Kidney epithelial cell (primary cell): Measurements from ENCODE around the gene STX8. TPM values are rescaled to one million over a fixed set of nuclear protein-coding genes. Genes with fewer than 3 reads are reported as not detected.

Source experiments
- DNase-seq: peaks from one replicate; pipeline ENCODE4 v3.0.0-alpha.2; 2010; ENCODE audit warnings: low read depth
- H3K27me3 ChIP-seq: 2 replicates; pipeline ENCODE4 v1.6.0; 2011; ENCODE audit warnings: low read length; ENCODE audit not compliant: control insufficient read depth, insufficient read depth
- H3K36me3 ChIP-seq: 2 replicates; pipeline ENCODE4 v1.5.1; 2011; ENCODE audit warnings: low read length; ENCODE audit not compliant: control insufficient read depth, insufficient read depth
- H3K4me3 ChIP-seq: 2 replicates; pipeline ENCODE4 v1.5.1; 2011; ENCODE audit warnings: low read depth, mild to moderate bottlenecking, control low read depth, low read length
- total RNA-seq: library from RNA; depleted of rRNA; stranded (reverse); fragments of >200 nt; gene quantifications from 2 replicates; pipeline ENCODE4 v1.2.3, GENCODE V29; 2015
- TF ChIP-seq, protein P1 (sequence below): IDR thresholded peaks from 2 replicates; pipeline ENCODE4 v1.5.1; 2011; ENCODE audit warnings: mild to moderate bottlenecking, moderate library complexity, low read length, control low read depth, inconsistent platforms; ENCODE audit not compliant: insufficient read depth, poor library complexity, severe bottlenecking

The STX8 gene
- total RNA-seq, 1 donor from 2014 or later, result 76.3 TPM

DNA sequence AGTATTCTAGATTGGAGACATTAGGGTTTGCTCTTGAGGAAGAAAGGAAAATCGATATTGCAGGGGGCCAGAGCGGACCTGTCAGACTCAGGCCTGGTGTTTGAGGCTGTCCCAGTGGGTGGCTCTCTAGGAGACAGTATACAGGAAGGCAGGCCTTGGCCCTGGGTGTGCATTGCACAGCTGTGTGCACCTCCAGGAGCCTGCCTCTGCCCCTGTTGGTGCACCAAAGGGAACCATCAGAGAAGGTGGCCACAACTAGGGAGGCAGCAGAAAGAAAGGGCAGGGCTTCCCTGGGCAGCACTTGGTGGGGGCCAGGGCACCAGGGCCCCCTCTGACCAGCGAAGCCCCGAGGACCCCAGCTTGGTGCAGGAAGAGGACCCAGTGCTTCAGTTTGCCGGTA lies 366.3 kb downstream of the STX8 start:
- TF ChIP-seq, protein P1, sequence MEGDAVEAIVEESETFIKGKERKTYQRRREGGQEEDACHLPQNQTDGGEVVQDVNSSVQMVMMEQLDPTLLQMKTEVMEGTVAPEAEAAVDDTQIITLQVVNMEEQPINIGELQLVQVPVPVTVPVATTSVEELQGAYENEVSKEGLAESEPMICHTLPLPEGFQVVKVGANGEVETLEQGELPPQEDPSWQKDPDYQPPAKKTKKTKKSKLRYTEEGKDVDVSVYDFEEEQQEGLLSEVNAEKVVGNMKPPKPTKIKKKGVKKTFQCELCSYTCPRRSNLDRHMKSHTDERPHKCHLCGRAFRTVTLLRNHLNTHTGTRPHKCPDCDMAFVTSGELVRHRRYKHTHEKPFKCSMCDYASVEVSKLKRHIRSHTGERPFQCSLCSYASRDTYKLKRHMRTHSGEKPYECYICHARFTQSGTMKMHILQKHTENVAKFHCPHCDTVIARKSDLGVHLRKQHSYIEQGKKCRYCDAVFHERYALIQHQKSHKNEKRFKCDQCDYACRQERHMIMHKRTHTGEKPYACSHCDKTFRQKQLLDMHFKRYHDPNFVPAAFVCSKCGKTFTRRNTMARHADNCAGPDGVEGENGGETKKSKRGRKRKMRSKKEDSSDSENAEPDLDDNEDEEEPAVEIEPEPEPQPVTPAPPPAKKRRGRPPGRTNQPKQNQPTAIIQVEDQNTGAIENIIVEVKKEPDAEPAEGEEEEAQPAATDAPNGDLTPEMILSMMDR, result no peak
- H3K27me3 ChIP-seq, result peaks cover 7% of the 10 kb centered on the region
- H3K36me3 ChIP-seq, result no peaks in the 10 kb centered on the region
- no peak overlapping the region for H3K4me3 ChIP-seq
- DNase-seq, result no peak

DNA sequence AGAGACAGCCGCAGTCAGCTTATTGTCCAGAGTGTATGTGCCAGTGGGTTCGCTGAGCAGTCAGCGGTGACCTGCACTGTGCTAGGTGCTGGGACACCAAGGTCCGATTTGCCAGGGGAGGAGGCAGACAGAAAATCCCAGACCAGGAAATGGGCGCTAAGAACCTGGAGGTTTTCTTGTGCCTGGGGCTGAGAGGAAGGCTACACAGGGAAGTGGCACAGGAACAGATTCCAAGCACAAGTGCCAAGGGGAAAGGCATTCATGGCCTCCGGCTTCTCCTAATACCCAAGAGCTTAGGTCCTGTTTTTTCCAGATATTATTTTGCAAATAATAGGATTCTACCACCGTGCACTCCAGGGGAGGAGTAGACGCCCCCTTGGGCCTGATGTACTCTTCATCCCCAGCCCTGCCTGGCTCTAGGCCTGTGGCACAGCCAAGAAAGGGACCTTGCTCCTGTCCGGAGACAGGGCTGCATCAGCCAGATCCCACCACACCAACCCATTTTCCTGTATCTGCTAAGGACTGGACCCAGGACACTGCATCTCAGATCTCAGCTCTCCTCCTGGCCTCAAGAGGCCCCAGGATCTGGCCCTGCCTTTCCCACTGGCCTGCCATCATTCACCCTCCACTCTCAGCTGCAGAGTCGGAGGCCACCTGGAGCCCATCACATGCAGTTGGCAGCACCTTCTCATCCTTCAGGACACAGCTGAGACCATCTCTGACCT lies 367.1 kb downstream of the STX8 start:
- no peak overlapping the region for H3K4me3 ChIP-seq
- H3K27me3 ChIP-seq, result peaks cover 7% of the 10 kb centered on the region
- H3K36me3 ChIP-seq, result no peaks in the 10 kb centered on the region
- DNase-seq, result no peak
- TF ChIP-seq, protein P1, result no peak

DNA sequence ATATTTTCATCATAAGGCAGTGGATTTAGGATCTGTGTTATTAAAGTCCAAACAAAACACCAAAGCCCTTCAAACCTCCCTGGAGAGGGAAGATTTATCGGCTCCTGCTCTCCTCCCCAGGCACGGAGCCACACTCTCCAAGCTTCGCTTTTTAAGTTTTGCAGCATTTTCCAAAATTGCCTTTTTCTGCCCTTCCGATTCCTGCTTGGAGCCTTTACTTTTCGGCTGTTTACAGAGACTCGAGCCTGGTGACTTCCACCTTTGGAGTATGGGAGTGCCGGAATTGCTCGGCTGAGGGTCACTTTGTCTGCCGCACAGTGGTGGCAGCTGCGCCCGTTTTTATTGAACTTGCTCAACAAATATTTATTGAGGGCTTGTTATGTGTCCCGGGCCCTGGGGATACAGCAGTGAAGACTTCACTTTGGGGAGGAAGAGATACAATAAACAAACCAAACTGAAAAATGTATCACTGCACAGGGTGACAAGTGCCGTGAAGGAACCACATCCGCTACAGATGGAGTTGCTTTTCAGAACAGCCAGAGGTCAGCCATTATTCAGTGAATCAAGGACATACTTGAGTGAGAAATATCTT lies 368.8 kb downstream of the STX8 start:
- peaks cover 7% of the 10 kb centered on the region for H3K27me3 ChIP-seq
- no peak overlapping the region for H3K4me3 ChIP-seq
- TF ChIP-seq, protein P1, result no peak
- H3K36me3 ChIP-seq, result no peaks in the 10 kb centered on the region
- no peak for DNase-seq

DNA sequence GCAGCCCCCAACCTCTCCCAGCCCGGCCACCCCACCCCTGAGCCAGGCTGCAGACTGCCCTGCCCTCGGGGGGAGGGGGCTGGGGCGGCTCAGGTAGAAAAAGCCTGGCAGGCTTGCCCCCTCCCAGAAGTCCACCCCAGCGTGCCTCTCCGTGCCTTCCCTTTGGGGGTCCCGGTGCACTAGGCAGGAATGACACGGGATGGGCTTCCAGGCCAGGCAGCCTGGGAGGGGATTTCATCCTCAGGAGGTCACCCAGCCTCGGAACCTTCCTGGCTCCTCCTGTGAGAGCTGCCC lies 369.3 kb downstream of the STX8 start:
- no peaks in the 10 kb centered on the region for H3K36me3 ChIP-seq
- TF ChIP-seq, protein P1, result no peak
- H3K27me3 ChIP-seq, result peaks cover 7% of the 10 kb centered on the region
- DNase-seq, result no peak
- H3K4me3 ChIP-seq, result no peak overlapping the region

DNA sequence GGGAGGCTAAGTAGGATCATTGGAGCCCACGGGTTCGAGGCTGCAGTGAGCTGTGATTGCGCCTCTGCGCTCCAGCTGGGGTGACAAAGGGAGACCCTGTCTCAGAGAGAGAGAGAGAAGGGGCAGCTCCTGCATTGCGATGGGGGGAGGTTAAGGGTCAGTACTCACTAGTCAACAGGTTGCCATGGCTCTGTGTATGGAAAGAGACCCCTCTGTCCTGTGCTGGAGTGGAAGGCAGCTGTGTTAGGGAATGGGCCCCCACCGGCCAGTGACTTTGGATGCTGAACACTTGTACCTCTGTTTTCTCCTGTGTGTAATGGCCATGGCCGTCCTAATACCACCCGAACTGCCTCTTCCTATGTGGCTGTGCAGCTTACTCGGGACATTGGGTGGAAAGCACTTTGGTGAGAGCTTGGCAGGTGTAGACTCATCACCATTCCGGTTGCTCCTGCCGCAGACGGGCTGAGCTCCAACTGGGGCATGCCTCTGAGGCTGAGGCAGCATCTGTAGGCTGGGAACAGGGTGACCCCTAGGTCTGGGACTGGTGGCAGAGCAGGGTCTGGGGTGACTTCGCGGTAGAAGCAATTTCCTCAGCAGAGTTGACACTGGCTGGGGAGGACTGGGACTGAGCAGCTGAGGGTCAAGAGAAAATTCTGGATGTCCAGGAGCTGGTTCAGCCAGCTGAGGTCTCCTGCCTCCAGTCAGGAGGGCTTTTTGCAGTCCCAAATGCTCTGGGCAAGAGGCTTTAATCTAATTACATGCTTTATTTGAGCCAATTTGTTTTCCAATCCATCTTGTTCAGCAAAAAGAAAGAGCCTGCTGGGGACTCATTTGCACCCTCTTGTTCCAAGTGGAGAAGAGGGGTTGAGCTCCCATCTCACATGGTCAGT lies 369.9 kb downstream of the STX8 start:
- Histone ChIP-seq H3K36me3 (no peaks in the 10 kb centered on the region), H3K4me3 (no peak overlapping the region), H3K27me3 (peaks cover 7% of the 10 kb centered on the region)
- TF ChIP-seq, protein P1, result no peak
- DNase-seq, result no peak
